PC-9 (cell line): ENCODE data around the gene TRAF6. TPM values are rescaled to one million over a fixed set of nuclear protein-coding genes. Genes with fewer than 3 reads are reported as not detected.
"Not testable (repeated sequence)": the region's sequence is repeated elsewhere in the genome, so short reads cannot be mapped to it uniquely, and the experiment has no call there.

Source experiments
- BruUV-seq: library from RNA; stranded (reverse); fragments of 400-500 nt; replicated peaks from 2 replicates; lab custom pipeline; 2021; lab: Mats Ljungman, UMichigan
- CTCF ChIA-PET: fragments of 300-600 bp; sonication (Branson Sonifier 250); formaldehyde crosslinking; loops from one replicate; lab custom pipeline; 2022; ENCODE audit warnings: antibody characterized with exemption; lab: Charles Lee
- POLR2A ChIA-PET: fragments of 300-600 bp; sonication (Branson Sonifier 250); formaldehyde crosslinking; loops from one replicate; lab custom pipeline; 2022; ENCODE audit warnings: antibody characterized with exemption; ENCODE audit not compliant: unreplicated experiment; lab: Charles Lee
- DNase-seq, 2 experiments: peaks; one replicate each; pipeline versions ENCODE4 v3.0.0 to v3.0.0-alpha.2; 2015 to 2022; ENCODE audit warnings: mixed read lengths in 1 of 2
- H2AFZ ChIP-seq: fragments of 200-600 bp; sonication (generic); 2 replicates; pipeline ENCODE4 v1.8.1; 2017; ENCODE audit warnings: antibody characterized with exemption
- H3F3A ChIP-seq: fragments of 200-600 bp; sonication (generic); 2 replicates; pipeline ENCODE4 v1.8.1; 2017; ENCODE audit warnings: antibody characterized with exemption, mild to moderate bottlenecking, low read depth; ENCODE audit not compliant: insufficient read depth
- H3K27ac ChIP-seq: fragments of 200-600 bp; sonication (generic); 2 replicates; pipeline ENCODE4 v1.6.1; 2016; ENCODE audit warnings: mixed run types
- H3K27me3 ChIP-seq: fragments of 200-600 bp; sonication (generic); 2 replicates; pipeline ENCODE4 v1.6.1; 2016; ENCODE audit warnings: low read depth, mixed run types; ENCODE audit not compliant: insufficient read depth
- H3K36me3 ChIP-seq: fragments of 200-600 bp; sonication (generic); 2 replicates; pipeline ENCODE4 v1.6.1; 2016; ENCODE audit warnings: low read depth, mixed run types
- H3K4me1 ChIP-seq: fragments of 200-600 bp; sonication (generic); replicated peaks from 2 replicates; pipeline ENCODE4 v1.6.1; 2016; ENCODE audit warnings: mixed run types; ENCODE audit not compliant: insufficient read depth
- H3K4me2 ChIP-seq: fragments of 200-600 bp; sonication (generic); 2 replicates; pipeline ENCODE4 v1.6.1; 2017; ENCODE audit warnings: mixed run types
- H3K4me3 ChIP-seq: fragments of 200-600 bp; sonication (generic); 2 replicates; pipeline ENCODE4 v1.6.1; 2016; ENCODE audit warnings: mixed run types
- H3K79me2 ChIP-seq: fragments of 200-600 bp; sonication (generic); 2 replicates; pipeline ENCODE4 v1.6.1; 2017; ENCODE audit warnings: low read depth, mixed run types
- H3K9me2 ChIP-seq: fragments of 200-600 bp; sonication (generic); 2 replicates; pipeline ENCODE4 v1.8.1; 2017; ENCODE audit warnings: mild to moderate bottlenecking; ENCODE audit not compliant: insufficient read depth
- H3K9me3 ChIP-seq: fragments of 200-600 bp; sonication (generic); 2 replicates; pipeline ENCODE4 v1.8.1; 2016; ENCODE audit warnings: low read depth; ENCODE audit not compliant: insufficient read depth
- H4K20me1 ChIP-seq: fragments of 200-600 bp; sonication (generic); 2 replicates; pipeline ENCODE4 v1.8.1; 2017; ENCODE audit not compliant: insufficient read depth
- EZH2 ChIP-seq: fragments of 200-600 bp; sonication (generic); IDR thresholded peaks from 2 replicates; pipeline ENCODE4 v1.8.0; 2017; ENCODE audit warnings: antibody characterized with exemption, low read depth
- intact Hi-C: fragments of 100-400 bp; cut with micrococcal nuclease; formaldehyde crosslinking; loops from one replicate; pipeline ENCODE4 v1.10.0; 2022; ENCODE audit not compliant: unreplicated experiment
- total RNA-seq: library from RNA; stranded (reverse); gene quantifications from 2 replicates; pipeline ENCODE4 v1.2.3, GENCODE V29; 2021
- TF ChIP-seq, protein P1 (sequence below): fragments of 200-600 bp; sonication (generic); conservative IDR thresholded peaks from 2 replicates; pipeline ENCODE4 v1.6.1; 2017; ENCODE audit warnings: mixed run types, antibody characterized with exemption, mild to moderate bottlenecking, moderate library complexity

TRAF6 gene
- total RNA-seq, 1 experiment from 2014 or later, result 9.2 TPM

- CTCF ChIA-PET, result interaction anchor here (0.6 kb wide), 1 partner anchor 78 kb away, joined by 3 read pairs; no protein-coding TSS in a partner anchor
- Histone ChIP-seq H3K4me2 (no peak overlapping the region), H3K79me2 (no peaks in the 10 kb centered on the region; the same call in 1 of the 2 replicates), H3K27me3 (no peaks in the 10 kb centered on the region), H4K20me1 (0 out of 2 replicates have a peak, but pooled peaks cover 5% of the 10 kb centered on the region), H2AFZ (no peak overlapping the region), H3K9me3 (no peaks in the 10 kb centered on the region), H3K4me1 (no peaks in the 10 kb centered on the region), H3K4me3 (no peak overlapping the region), H3K9me2 (no peaks in the 10 kb centered on the region), H3K36me3 (peaks cover 14% of the 10 kb centered on the region), H3F3A (no peaks in the 10 kb centered on the region), H3K27ac (no peak overlapping the region)
- no TSS peak for BruUV-seq
- TF ChIP-seq, protein P1, sequence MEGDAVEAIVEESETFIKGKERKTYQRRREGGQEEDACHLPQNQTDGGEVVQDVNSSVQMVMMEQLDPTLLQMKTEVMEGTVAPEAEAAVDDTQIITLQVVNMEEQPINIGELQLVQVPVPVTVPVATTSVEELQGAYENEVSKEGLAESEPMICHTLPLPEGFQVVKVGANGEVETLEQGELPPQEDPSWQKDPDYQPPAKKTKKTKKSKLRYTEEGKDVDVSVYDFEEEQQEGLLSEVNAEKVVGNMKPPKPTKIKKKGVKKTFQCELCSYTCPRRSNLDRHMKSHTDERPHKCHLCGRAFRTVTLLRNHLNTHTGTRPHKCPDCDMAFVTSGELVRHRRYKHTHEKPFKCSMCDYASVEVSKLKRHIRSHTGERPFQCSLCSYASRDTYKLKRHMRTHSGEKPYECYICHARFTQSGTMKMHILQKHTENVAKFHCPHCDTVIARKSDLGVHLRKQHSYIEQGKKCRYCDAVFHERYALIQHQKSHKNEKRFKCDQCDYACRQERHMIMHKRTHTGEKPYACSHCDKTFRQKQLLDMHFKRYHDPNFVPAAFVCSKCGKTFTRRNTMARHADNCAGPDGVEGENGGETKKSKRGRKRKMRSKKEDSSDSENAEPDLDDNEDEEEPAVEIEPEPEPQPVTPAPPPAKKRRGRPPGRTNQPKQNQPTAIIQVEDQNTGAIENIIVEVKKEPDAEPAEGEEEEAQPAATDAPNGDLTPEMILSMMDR, result no peak
- TF ChIP-seq EZH2, result no peak
- POLR2A ChIA-PET, result no interaction called here
- no peak for DNase-seq
- intact Hi-C loops, result no loop called here
Observed at GRCh38 chr11:36487619-36488018, 22.5 kb downstream of the TRAF6 start.

- no peak for TF ChIP-seq EZH2
- TF ChIP-seq, protein P1, result no peak
- DNase-seq, result no peak
- Histone ChIP-seq H3K4me1 (no peaks in the 10 kb centered on the region), H3K79me2 (no peaks in the 10 kb centered on the region), H3K27ac (no peak overlapping the region), H3K9me3 (no peaks in the 10 kb centered on the region), H3K9me2 (no peaks in the 10 kb centered on the region), H3F3A (no peaks in the 10 kb centered on the region), H4K20me1 (0 out of 2 replicates have a peak, but pooled peaks cover 5% of the 10 kb centered on the region), H2AFZ (no peak overlapping the region), H3K36me3 (0 out of 2 replicates have a peak, but pooled peaks cover 6% of the 10 kb centered on the region), H3K4me2 (no peak overlapping the region), H3K4me3 (no peak overlapping the region), H3K27me3 (no peaks in the 10 kb centered on the region)
- POLR2A ChIA-PET, result no interaction called here
- intact Hi-C loops, result no loop called here
- no TSS peak for BruUV-seq
- CTCF ChIA-PET, result interaction anchor here (0.6 kb wide), 1 partner anchor 302 kb away, joined by 5 read pairs; no protein-coding TSS in a partner anchor
Observed at GRCh38 chr11:36485298-36486002, 24.6 kb downstream of the TRAF6 start.

DNA sequence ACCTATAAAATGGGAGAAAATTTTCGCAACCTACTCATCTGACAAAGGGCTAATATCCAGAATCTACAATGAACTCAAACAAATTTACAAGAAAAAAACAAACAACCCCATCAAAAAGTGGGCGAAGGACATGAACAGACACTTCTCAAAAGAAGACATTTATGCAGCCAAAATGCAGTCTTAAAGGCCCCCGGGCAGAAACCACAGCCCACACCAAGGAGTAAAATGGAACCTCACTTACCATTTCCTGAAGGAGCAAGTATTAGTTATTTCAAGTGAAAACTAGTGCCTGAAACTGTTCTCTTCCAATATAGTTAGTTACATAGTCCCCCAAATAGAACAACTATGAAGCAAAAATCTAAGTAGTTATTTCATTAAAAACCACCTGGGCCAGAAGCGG lies 27.0 kb downstream of the TRAF6 start:
- CTCF ChIA-PET, result not testable (repeated sequence)

More for the DNA sequence above, 27.0 kb downstream of the TRAF6 start:
- H3K79me2 ChIP-seq, H2AFZ ChIP-seq, H3K4me2 ChIP-seq, POLR2A ChIA-PET, H4K20me1 ChIP-seq, H3K9me3 ChIP-seq, H3K36me3 ChIP-seq, H3F3A ChIP-seq, BruUV-seq, DNase-seq, H3K4me1 ChIP-seq, intact Hi-C loops, H3K27me3 ChIP-seq, H3K27ac ChIP-seq, H3K9me2 ChIP-seq, H3K4me3 ChIP-seq: not testable (repeated sequence)
